GDM1 (cell line): ENCODE measurements around the gene KCNK6.
"Not testable (repeated sequence)": the region's sequence is repeated elsewhere in the genome, so short reads cannot be mapped to it uniquely, and the experiment has no call there.

Source experiments
- DNase-seq: peaks from one replicate; lab custom pipeline; 2025; lab: John Stamatoyannopoulos, UW

Gene KCNK6

GRCh38 chr19:38362076-38362945, 42.7 kb downstream of the KCNK6 start:
- DNase-seq, result peak; percentile 75

- not testable (repeated sequence) for DNase-seq
Observed at GRCh38 chr19:38362946-38363688, 43.5 kb downstream of the KCNK6 start.

GRCh38 chr19:38367041-38367440, 47.4 kb downstream of the KCNK6 start:
- no peak for DNase-seq

GRCh38 chr19:38369584-38369983, 49.9 kb downstream of the KCNK6 start:
- no peak for DNase-seq

GRCh38 chr19:38370299-38370698, 50.7 kb downstream of the KCNK6 start:
- no peak for DNase-seq

GRCh38 chr19:38371081-38371480, 51.4 kb downstream of the KCNK6 start:
- DNase-seq, result no peak

- DNase-seq, result no peak
Observed at GRCh38 chr19:38373907-38374331, 54.3 kb downstream of the KCNK6 start.

GRCh38 chr19:38374332-38375097, 54.9 kb downstream of the KCNK6 start, which contains the start of gene PSMD8:
Gene PSMD8, plus strand, starts transcription at chr19:38374571. Its CDS starts 31 bp downstream, at chr19:38374602.
- peak; percentile 99 for DNase-seq

- no peak for DNase-seq
Observed at GRCh38 chr19:38375098-38375493, 55.5 kb downstream of the KCNK6 start.

GRCh38 chr19:38375748-38376147, 56.1 kb downstream of the KCNK6 start:
- DNase-seq, result no peak

GRCh38 chr19:38376576-38376975, 56.9 kb downstream of the KCNK6 start:
- no peak for DNase-seq

GRCh38 chr19:38377052-38377451, 57.4 kb downstream of the KCNK6 start:
- no peak for DNase-seq

GRCh38 chr19:38378866-38379265, 59.2 kb downstream of the KCNK6 start:
- no peak for DNase-seq

GRCh38 chr19:38381138-38381537, 61.5 kb downstream of the KCNK6 start:
- no peak for DNase-seq
